Keratinocyte (primary cell): Measurements from ENCODE around the gene OR56B1. TPM values are rescaled to one million over a fixed set of nuclear protein-coding genes. Genes with fewer than 3 reads are reported as not detected.

ENCODE experiments used
- DNase-seq: peaks from one replicate; pipeline ENCODE4 v3.0.0-alpha.2; 2011; ENCODE audit warnings: low read depth, missing footprints, low spot score
- FAIRE-seq: peaks from 2 replicates; lab custom pipeline; 2011; peaks lifted over from hg19 to GRCh38; lab: Jason Lieb, UNC
- H2AFZ ChIP-seq: 2 replicates; pipeline ENCODE4 v1.6.0; 2012; ENCODE audit warnings: low read length, control low read depth, inconsistent platforms; ENCODE audit not compliant: control insufficient read depth
- H3K27ac ChIP-seq: 2 replicates; pipeline ENCODE4 v1.5.1; 2011; ENCODE audit warnings: low read length; ENCODE audit not compliant: control insufficient read depth, insufficient read depth
- H3K27me3 ChIP-seq: 3 replicates; pipeline ENCODE4 v1.6.0; 2011; ENCODE audit warnings: low read length; ENCODE audit not compliant: control insufficient read depth, insufficient read depth; ENCODE audit errors: extremely low read depth
- H3K36me3 ChIP-seq, 2 experiments: 2 replicates in 1 of 2; 3 replicates in 1 of 2; pipeline ENCODE4 v1.5.1; 2011; ENCODE audit warnings: low read length in 2 of 2, mild to moderate bottlenecking in 1 of 2; ENCODE audit not compliant: control insufficient read depth in 2 of 2, insufficient read depth in 2 of 2; ENCODE audit errors: extremely low read depth in 1 of 2
- H3K4me1 ChIP-seq: 3 replicates; pipeline ENCODE4 v1.5.1; 2011; ENCODE audit warnings: low read length; ENCODE audit not compliant: control insufficient read depth, insufficient read depth; ENCODE audit errors: extremely low read depth
- H3K4me2 ChIP-seq: 3 replicates; pipeline ENCODE4 v1.6.0; 2011; ENCODE audit warnings: low read depth, low read length; ENCODE audit not compliant: control insufficient read depth, insufficient read depth; ENCODE audit errors: extremely low read depth
- H3K4me3 ChIP-seq, 3 experiments: fragments of 200-600 bp in 1 of 3; sonication (generic) in 1 of 3; 2 replicates in 2 of 3; 3 replicates in 1 of 3; pipeline ENCODE4 v1.5.1; 2011 to 2016; ENCODE audit warnings: low read length in 3 of 3, mild to moderate bottlenecking in 3 of 3, control low read depth in 2 of 3, inconsistent platforms in 1 of 3, low read depth in 1 of 3, mixed read lengths in 1 of 3, mixed run types in 1 of 3, moderate library complexity in 1 of 3; ENCODE audit not compliant: control insufficient read depth in 2 of 3, insufficient read depth in 2 of 3; ENCODE audit errors: extremely low read depth in 1 of 3
- H3K79me2 ChIP-seq: 2 replicates; pipeline ENCODE4 v1.6.0; 2012; ENCODE audit warnings: low read length; ENCODE audit not compliant: control insufficient read depth, insufficient read depth
- H3K9ac ChIP-seq: 3 replicates; pipeline ENCODE4 v1.6.0; 2011; ENCODE audit warnings: low read length; ENCODE audit not compliant: control insufficient read depth, insufficient read depth; ENCODE audit errors: extremely low read depth
- H3K9me1 ChIP-seq: 3 replicates; pipeline ENCODE4 v1.6.0; 2011; ENCODE audit warnings: low read length; ENCODE audit not compliant: control insufficient read depth, insufficient read depth; ENCODE audit errors: extremely low read depth
- H3K9me3 ChIP-seq: 2 replicates; pipeline ENCODE4 v1.5.1; 2012; ENCODE audit warnings: low read depth, low read length; ENCODE audit not compliant: control insufficient read depth
- H4K20me1 ChIP-seq: 3 replicates; pipeline ENCODE4 v1.6.0; 2011; ENCODE audit warnings: low read length; ENCODE audit not compliant: control insufficient read depth, insufficient read depth; ENCODE audit errors: extremely low read depth
- EZH2 ChIP-seq: IDR thresholded peaks from one replicate; pipeline ENCODE4 v1.6.1; 2012; ENCODE audit warnings: inconsistent platforms, mild to moderate bottlenecking, low read length, moderate library complexity
- dilution Hi-C: fragments of 300-500 bp; cut with MboI; formaldehyde crosslinking; loops from one replicate; pipeline ENCODE4 v1.7.0; 2020; ENCODE audit warnings: low sequenced_read_pairs; ENCODE audit not compliant: extremely low pct_ligation_motif_present
- polyA plus RNA-seq, 5 experiments: library from polyadenylated mRNA; depleted of rRNA in 3 of 5; stranded (reverse) in 3 of 5; stranded (forward) in 1 of 5; unstranded in 1 of 5; fragments of >200 nt; gene quantifications; 1 replicate in 1 of 5; 2 replicates in 3 of 5; 3 replicates in 1 of 5; pipeline versions ENCODE4 v1.2.1 to v1.2.3, GENCODE V29; 2011 to 2012; ENCODE audit warnings: missing spikeins in 2 of 5, low read depth in 1 of 5, low replicate concordance in 1 of 5
- TF ChIP-seq, protein P1 (sequence below), 3 experiments: IDR thresholded peaks in 1 of 3; conservative IDR thresholded peaks in 1 of 3; optimal IDR thresholded peaks in 1 of 3; 2 replicates in 2 of 3; 3 replicates in 1 of 3; pipeline versions ENCODE3 to v1.5.1; 2011; ENCODE audit warnings: low read length in 3 of 3, mild to moderate bottlenecking in 3 of 3, moderate library complexity in 2 of 3, control low read depth in 1 of 3, inconsistent platforms in 1 of 3; ENCODE audit not compliant: insufficient read depth in 2 of 3; ENCODE audit errors: extremely low read depth in 1 of 3

OR56B1 gene
- polyA plus RNA-seq, 1 donor (not counting 4 experiments of a cell fraction or from before 2014, with no cell fraction given): not detected

GRCh38 chr11:5701055-5701577 is 35.1 kb upstream of the OR56B1 start:
- Histone ChIP-seq H3K4me2 (no peak overlapping the region), H3K79me2 (no peaks in the 10 kb centered on the region), H4K20me1 (no peaks in the 10 kb centered on the region), H3K4me1 (no peaks in the 10 kb centered on the region), H3K27me3 (no peaks in the 10 kb centered on the region), H3K9me1 (no peaks in the 10 kb centered on the region), H3K27ac (no peak overlapping the region), H3K36me3 (peaks cover 0 to 13% of the 10 kb centered on the region in 2 experiments), H3K4me3 (no peak overlapping the region), H3K9ac (no peak overlapping the region), H3K9me3 (no peaks in the 10 kb centered on the region), H2AFZ (no peak overlapping the region)
- dilution Hi-C loops: no loop called here
- no peak for DNase-seq
- no peak for FAIRE-seq
- TF ChIP-seq EZH2: no peak
- TF ChIP-seq, protein P1, sequence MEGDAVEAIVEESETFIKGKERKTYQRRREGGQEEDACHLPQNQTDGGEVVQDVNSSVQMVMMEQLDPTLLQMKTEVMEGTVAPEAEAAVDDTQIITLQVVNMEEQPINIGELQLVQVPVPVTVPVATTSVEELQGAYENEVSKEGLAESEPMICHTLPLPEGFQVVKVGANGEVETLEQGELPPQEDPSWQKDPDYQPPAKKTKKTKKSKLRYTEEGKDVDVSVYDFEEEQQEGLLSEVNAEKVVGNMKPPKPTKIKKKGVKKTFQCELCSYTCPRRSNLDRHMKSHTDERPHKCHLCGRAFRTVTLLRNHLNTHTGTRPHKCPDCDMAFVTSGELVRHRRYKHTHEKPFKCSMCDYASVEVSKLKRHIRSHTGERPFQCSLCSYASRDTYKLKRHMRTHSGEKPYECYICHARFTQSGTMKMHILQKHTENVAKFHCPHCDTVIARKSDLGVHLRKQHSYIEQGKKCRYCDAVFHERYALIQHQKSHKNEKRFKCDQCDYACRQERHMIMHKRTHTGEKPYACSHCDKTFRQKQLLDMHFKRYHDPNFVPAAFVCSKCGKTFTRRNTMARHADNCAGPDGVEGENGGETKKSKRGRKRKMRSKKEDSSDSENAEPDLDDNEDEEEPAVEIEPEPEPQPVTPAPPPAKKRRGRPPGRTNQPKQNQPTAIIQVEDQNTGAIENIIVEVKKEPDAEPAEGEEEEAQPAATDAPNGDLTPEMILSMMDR (optimal IDR thresholded peaks at IDR 0.05 in 1 of 3, IDR thresholded peaks at IDR 0.05 in 1 of 3, conservative IDR thresholded peaks at IDR 0.05 in 1 of 3; ENCODE audit: extremely low read depth in 1 of 3, insufficient read depth in 2 of 3, low read length in 3 of 3): no peak

GRCh38 chr11:5703741-5704536 is 32.3 kb upstream of the OR56B1 start:
- DNase-seq: no peak
- Histone ChIP-seq H3K9ac (no peak overlapping the region), H3K9me3 (no peaks in the 10 kb centered on the region), H2AFZ (no peak overlapping the region), H3K4me3 (no peak overlapping the region), H3K27ac (no peak overlapping the region), H3K79me2 (no peaks in the 10 kb centered on the region), H4K20me1 (no peaks in the 10 kb centered on the region), H3K4me1 (no peaks in the 10 kb centered on the region), H3K4me2 (no peak overlapping the region), H3K27me3 (no peaks in the 10 kb centered on the region), H3K9me1 (no peaks in the 10 kb centered on the region), H3K36me3 (peaks cover 0 to 5% of the 10 kb centered on the region in 2 experiments)
- TF ChIP-seq EZH2: no peak
- TF ChIP-seq, protein P1 (optimal IDR thresholded peaks at IDR 0.05 in 1 of 3, IDR thresholded peaks at IDR 0.05 in 1 of 3, conservative IDR thresholded peaks at IDR 0.05 in 1 of 3; ENCODE audit: extremely low read depth in 1 of 3, insufficient read depth in 2 of 3, low read length in 3 of 3): no peak
- dilution Hi-C loops: no loop called here
- no peak for FAIRE-seq
